ENCODE results near the gene ZNF267. TPM values are rescaled to one million over a fixed set of nuclear protein-coding genes. Genes with fewer than 3 reads are reported as not detected.
"Not testable (repeated sequence)": the region's sequence is repeated elsewhere in the genome, so short reads cannot be mapped to it uniquely, and the experiment has no call there.

Gene ZNF267
- total RNA-seq, 1 experiment from 2014 or later, result 21.9 TPM

DNA sequence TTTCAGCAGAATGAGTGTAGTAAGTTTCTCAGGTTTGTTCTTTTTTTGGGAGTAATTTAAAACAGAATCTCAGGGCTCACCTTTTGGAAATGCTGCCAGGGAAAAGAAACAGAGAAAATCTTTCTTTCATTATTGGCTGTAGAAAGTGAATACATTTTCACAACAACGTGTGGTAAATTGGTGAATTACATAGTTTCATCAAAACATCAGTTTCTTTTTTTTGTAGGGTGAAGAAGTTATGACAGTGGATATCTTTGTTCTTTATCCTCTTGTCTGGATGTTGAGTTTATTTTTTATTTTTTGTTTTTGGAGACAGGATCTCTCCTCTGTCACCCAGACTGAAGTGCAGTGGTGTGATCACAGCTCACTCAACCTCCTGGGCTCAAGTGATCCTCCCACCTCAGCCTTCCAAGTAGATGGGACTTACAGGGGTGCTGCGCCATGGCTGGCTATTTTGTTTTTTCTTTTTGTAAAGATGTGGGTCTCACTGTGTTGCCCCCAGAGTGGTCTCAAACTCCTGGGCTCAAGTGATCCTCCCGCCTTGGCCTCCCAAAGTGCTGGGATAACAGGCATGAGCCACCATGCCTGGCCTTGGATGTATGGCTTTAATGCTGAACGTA lies 2.4 kb downstream of the ZNF267 start:
- DNase-seq (ENCODE audit: low read depth, low spot score), result no peak
- in situ Hi-C loops (cut with HindIII; ENCODE audit: low pct_unique_long_range_greater_than_20kb, low sequenced_read_pairs), result no loop called here

DNA sequence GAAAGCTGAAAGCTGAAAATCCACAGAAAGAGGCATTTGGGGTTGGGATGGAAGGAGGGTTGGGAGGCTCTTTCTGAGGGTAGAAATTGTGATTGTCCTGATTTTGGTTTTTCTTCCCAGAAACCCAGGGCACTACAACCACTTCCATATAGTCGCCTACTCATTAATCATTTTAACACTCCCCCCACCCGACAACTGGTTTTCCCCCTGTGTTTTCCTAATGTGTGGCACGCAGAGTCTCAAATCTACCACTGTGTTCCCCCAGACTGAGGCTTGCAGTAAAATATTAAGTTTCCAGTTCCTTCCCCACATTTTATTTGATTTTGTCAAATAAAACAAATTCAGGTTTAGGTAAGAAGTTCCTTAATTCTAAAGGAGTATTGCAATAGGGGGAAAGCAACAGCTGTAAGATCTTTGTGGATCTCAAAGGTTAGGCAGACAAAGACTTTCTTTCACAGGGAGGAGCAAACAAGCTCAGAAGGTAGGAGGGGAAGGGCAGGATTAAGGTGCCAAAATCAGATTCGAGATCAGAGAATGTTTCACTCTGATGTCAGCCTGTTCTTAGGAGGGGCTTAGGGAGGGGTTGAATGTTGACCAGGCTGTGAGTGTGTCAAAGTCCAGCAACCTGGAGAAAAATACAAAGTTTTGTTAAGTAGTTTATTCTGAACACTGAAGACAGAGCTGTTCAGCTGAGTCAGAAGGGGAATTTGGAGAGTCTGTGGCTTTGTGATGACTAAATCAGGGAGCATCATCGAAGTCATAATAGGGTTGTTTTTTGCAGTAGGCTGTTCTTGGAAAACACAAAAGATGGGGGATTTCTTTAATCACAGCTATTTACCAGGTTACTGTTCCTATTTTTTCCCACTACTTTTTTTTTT lies 3.6 kb downstream of the ZNF267 start:
- DNase-seq (ENCODE audit: low read depth, low spot score), result no peak
- in situ Hi-C loops (cut with HindIII; ENCODE audit: low pct_unique_long_range_greater_than_20kb, low sequenced_read_pairs), result no loop called here

DNA sequence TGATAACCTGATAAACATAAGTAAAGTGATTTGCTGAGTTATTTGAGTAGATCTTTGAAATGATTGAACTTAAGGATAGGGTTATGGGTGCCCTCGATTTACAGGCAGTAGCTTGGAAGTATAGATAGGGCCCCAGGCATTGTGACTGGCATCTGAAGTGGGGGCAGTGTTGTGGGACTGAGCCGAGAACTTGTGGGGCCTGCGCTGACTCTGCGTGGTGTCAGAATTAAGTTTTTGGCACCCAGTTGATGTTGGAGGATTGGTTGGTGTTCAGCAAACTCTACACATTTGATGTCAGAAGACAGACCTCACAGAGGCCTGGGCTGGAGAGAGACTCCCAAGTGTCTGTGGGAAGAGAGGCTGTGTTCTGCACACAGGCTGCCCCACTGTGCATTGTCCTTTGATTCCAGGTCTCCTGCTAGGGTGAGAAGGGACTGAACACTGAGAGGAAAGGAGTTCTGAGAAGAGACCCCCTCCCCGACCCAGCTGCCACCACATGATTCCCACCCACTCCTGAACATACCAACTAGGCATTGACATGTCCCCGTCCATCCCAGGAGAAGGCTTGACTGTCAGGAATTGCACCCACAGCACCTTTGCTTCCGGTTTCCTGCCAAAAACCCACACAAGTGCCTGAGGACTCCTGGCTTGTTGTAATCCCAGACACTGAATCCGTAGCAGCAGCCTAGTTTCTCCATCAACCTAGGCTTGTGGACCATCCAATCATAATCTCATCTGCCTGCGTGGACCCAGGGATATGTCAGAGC lies 4.5 kb downstream of the ZNF267 start:
- in situ Hi-C loops (cut with HindIII; ENCODE audit: low pct_unique_long_range_greater_than_20kb, low sequenced_read_pairs), result no loop called here
- no peak for DNase-seq (ENCODE audit: low read depth, low spot score)

DNA sequence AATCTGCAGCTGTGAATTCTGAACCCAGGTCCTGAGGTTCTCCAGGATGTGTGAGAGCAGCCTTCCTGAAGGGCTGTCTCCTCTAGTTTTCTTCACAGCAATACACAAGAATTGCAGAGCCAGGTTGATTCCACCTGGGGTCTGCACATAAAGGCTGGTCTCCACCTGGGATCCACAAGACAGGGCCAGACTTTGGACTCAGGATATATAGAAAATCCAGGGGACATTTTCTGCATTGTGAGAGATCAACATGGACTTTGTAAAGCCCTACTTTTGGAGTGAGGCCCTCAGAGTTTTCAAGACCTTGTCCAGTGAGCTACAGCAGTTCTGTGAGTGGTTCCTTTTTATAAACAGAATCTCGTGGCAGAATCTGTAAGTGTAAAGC lies 6.3 kb downstream of the ZNF267 start:
- DNase-seq (ENCODE audit: low read depth, low spot score), result no peak
- in situ Hi-C loops (cut with HindIII; ENCODE audit: low pct_unique_long_range_greater_than_20kb, low sequenced_read_pairs), result no loop called here

DNA sequence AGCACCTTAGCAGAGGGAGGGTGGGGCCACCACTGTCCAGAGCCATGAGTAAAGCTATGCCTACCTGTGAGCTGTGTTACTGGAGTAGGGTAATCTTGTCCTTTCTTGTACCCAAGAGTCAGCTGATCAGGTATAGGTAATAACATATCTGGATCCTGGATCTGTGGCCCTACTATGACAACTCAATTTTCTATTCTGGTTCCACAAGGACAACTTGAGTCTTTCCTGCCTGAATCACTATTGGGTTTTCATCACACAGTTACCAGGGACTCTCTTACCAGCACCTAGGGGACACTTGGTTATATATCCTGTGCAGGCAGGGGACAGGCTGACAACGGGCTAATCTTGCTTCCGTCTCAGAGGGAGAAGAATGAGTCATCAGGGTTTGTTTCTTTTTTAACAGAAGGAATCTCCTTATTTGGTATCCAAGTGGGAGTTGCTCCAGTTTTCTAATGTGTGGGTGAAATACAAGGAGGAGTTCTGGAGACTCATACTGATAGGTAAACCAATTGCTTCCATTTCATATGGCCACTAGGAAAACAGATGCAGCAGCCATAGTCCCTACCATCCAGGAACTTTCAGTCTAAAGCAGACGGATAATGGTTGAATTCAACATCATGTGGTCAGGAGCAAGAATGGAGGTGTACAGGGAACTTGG lies 6.8 kb downstream of the ZNF267 start:
- no peak for DNase-seq (ENCODE audit: low read depth, low spot score)
- in situ Hi-C loops (cut with HindIII; ENCODE audit: low pct_unique_long_range_greater_than_20kb, low sequenced_read_pairs), result no loop called here

DNA sequence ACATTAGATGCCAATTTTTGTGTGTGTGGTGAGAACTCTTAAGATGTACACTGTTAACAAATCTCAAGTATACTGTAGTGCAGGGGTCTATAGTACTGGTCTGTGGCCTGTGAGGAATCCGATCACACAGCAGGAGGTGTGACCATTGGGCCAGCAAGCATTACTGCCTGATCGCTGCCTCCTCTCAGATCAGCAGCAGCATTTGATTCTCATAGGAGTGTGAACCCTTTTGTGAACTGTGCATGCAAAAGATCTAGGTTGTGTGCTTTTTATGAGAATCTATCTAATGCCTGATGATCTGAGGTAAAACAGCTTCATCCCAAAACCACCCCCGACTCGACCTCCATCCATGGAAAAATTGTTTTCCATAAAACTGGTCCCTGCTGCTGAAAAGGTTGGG lies 12.6 kb downstream of the ZNF267 start:
- no peak for DNase-seq (ENCODE audit: low read depth, low spot score)
- in situ Hi-C loops (cut with HindIII; ENCODE audit: low pct_unique_long_range_greater_than_20kb, low sequenced_read_pairs), result no loop called here

DNA sequence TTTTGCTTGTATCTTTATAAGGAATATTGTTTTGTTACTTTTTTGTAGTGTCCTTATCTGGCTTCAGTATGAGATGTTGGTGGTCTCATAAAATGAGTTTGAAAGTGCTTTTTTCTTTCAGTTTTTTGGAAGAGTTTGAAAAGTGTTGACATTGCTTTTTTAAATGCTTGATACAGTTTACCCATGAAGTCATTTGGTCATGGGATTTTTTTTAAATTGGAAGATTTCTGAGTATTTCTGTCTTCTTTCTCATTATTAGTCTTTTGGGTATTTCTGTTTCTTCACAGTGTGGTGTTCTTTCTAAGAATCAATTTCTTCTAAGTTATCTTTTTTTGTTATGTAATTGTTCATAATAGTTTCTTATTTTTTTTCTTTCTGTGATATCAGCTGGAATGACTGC lies 15.1 kb downstream of the ZNF267 start:
- in situ Hi-C loops (cut with HindIII; ENCODE audit: low pct_unique_long_range_greater_than_20kb, low sequenced_read_pairs), result no loop called here
- no peak for DNase-seq (ENCODE audit: low read depth, low spot score)

DNA sequence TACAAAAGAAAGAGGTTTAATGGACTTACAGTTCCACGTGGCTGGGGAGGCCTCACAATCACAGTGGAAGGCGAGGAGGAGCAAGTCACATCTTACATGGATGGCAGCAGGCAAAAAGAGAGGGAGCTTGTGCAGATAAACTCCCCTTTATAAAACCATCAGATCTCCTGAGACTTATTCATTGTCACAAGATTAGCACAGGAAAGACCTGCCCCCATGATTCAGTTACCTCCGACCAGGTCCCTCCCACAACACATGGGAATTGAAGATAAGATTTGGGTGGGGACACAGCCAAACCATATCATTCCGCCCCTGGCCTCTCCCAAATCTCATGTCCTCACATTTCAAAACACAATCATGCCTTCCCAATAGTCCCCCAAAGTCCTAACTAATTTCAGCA lies 18.5 kb downstream of the ZNF267 start:
- in situ Hi-C loops (cut with HindIII; ENCODE audit: low pct_unique_long_range_greater_than_20kb, low sequenced_read_pairs); DNase-seq (ENCODE audit: low read depth, low spot score): not testable (repeated sequence)

DNA sequence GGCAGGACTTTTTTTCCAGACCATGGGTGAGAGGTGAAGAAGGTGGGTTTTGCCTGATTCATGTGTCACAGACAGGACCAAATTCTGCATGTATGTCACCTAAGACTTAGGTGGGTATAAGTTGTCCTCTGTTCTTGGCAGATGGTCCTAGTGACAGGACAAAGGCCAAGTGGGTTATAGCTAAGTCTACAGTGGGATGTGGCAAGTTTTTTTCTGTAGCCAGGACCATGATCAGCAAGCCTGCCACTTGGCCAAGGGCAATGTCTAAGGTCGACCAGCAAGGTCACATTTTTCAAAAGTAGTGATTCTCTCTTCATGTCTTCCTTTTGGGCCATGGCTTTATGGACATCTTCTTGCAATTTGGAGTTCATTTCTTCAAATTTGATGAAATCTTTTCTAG lies 20.2 kb downstream of the ZNF267 start:
- in situ Hi-C loops (cut with HindIII; ENCODE audit: low pct_unique_long_range_greater_than_20kb, low sequenced_read_pairs), result no loop called here

DNA sequence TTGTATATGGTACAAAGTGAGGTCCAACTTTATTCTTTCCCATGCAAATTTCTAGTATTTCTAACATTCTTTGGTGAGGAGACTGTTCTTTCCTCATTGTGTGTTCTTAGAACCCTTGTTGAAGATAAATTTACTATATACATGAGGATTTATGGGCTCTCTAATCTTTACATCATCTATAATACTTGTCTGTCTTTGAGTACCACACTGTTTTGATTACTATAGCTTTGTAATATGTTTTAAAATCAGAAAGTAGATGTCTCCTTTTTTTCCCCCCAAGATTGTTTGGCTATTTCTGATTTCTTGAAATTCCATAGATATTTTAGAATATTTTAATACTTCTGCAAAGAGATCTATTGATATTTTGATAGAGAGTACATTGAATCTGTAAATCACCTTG lies 23.7 kb downstream of the ZNF267 start:
- in situ Hi-C loops (cut with HindIII; ENCODE audit: low pct_unique_long_range_greater_than_20kb, low sequenced_read_pairs), result no loop called here
- DNase-seq (ENCODE audit: low read depth, low spot score), result no peak

More for the DNA sequence above, 20.2 kb downstream of the ZNF267 start:
- no peak for DNase-seq (ENCODE audit: low read depth, low spot score)

DNA sequence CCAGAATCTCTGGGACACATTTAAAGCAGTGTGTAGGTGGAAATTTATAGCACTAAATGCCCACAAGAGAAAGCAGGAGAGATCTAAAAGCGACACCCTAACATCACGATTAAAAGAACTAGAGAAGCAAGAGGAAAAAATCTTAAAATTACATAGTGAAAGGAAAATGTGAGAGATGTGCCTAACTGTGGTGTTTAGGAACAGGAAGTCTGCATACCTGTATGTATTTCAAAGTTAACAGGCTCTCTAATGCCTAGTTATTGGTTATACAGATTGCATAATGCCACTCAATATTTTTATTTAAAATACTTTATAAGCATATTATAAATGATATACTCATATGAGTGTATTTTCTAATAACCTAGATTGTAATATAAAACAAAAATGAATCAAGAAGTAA lies 25.9 kb downstream of the ZNF267 start:
- in situ Hi-C loops (cut with HindIII; ENCODE audit: low pct_unique_long_range_greater_than_20kb, low sequenced_read_pairs), result no loop called here
- DNase-seq (ENCODE audit: low read depth, low spot score), result no peak

DNA sequence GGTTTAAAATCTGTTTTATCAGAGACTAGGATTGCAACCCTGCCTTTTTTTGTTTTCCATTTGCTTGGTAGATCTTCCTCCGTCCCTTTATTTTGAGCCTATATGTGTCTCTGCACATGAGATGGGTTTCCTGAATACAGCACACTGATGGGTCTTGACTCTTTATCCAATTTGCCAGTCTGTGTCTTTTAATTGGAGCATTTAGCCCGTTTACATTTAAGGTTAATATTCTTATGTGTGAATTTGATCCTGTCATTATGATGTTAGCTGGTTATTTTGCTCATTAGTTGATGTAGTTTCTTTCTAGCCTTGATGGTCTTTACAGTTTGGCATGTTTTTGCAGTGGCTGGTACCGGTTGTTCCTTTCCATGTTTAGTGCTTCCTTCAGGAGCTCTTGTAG lies 31.0 kb downstream of the ZNF267 start:
- in situ Hi-C loops (cut with HindIII; ENCODE audit: low pct_unique_long_range_greater_than_20kb, low sequenced_read_pairs); DNase-seq (ENCODE audit: low read depth, low spot score): not testable (repeated sequence)

DNA sequence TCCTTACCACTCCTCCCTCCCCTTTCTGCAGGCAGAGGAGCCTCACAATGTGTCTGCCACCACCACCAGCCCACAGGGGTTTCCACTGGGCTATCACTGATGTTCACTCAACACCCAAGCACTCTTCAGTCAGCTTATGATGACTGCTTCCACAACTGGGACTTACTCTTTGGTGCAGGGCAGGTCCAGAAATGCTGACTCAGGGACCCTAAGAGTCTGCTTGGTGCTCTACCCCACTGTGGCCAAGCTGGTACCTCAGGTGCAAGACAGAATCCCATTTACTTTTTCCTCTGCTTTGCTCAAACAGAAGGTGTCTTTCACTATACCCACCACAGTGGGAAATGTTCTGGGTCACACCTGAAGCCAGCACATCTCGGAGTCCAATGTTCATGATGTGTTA lies 40.1 kb downstream of the ZNF267 start:
- in situ Hi-C loops (cut with HindIII; ENCODE audit: low pct_unique_long_range_greater_than_20kb, low sequenced_read_pairs), result no loop called here
- no peak for DNase-seq (ENCODE audit: low read depth, low spot score)

DNA sequence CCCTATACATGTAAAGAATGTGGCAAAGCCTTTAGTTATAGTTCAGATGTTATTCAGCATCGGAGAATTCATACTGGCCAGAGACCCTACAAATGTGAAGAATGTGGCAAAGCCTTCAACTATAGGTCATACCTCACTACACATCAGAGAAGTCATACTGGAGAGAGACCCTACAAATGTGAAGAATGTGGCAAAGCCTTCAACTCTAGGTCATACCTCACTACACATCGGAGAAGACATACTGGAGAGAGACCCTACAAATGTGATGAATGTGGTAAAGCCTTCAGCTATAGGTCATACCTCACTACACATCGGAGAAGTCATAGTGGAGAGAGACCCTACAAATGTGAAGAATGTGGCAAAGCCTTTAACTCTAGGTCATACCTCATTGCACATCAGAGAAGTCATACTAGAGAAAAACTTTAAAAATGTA lies 42.5 kb downstream of the ZNF267 start:
- in situ Hi-C loops (cut with HindIII; ENCODE audit: low pct_unique_long_range_greater_than_20kb, low sequenced_read_pairs), result no loop called here
- no peak for DNase-seq (ENCODE audit: low read depth, low spot score)

DNA sequence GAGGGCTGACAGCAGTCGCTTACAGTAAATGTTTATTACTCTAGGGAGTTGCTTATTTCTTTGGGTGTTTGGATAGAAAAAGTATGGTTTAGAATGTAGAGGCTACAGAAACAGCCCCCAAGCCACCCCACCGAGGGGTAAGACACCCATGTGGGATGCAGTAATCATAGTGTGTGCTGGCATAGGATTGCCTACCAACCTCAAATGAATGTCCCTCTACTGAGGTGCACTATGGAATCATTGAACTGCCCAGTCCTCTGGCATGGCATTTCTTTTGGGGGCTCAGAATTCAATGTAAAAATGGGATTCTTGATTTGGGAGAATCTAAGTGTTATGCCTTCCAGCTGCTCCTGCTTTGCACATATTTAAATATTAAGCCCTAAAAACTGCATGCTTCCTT lies 46.8 kb downstream of the ZNF267 start:
- no peak for DNase-seq (ENCODE audit: low read depth, low spot score)
- in situ Hi-C loops (cut with HindIII; ENCODE audit: low pct_unique_long_range_greater_than_20kb, low sequenced_read_pairs), result no loop called here

DNA sequence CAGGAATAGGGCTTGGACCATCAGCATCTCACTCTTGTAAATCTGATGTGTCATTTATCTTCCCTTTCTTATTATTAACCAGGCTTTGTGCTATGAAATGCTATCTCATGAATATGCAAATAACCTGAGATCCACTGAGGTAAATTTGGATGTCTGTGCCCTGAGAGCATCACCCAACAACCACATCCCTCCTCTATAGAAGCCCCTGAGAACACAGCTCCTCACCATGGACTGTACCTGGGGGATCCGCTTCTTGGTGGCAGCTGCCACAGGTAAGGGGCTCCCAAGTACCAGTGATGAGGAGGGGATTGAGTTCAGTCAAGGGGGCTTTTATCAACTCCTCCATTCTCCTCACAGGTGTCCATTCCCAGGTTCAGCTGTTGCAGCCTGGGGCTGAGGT lies 78.2 kb downstream of the ZNF267 start:
- DNase-seq (ENCODE audit: low read depth, low spot score); in situ Hi-C loops (cut with HindIII; ENCODE audit: low pct_unique_long_range_greater_than_20kb, low sequenced_read_pairs): not testable (repeated sequence)

DNA sequence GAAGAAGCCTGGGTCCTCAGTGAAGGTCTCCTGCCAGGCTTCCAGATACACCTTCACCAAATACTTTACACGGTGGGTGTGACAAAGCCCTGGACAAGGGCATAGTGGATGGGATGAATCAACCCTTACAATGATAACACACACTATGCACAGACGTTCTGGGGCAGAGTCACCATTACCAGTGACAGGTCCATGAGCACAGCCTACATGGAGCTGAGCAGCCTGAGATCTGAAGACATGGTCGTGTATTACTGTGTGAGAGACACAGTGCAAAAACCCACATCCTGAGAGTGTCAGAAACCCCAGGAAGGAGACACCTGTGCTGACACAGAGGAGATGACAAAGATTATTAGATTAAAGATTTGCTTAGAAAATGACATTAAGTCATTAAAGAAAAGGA lies 78.6 kb downstream of the ZNF267 start:
- DNase-seq (ENCODE audit: low read depth, low spot score); in situ Hi-C loops (cut with HindIII; ENCODE audit: low pct_unique_long_range_greater_than_20kb, low sequenced_read_pairs): not testable (repeated sequence)

DNA sequence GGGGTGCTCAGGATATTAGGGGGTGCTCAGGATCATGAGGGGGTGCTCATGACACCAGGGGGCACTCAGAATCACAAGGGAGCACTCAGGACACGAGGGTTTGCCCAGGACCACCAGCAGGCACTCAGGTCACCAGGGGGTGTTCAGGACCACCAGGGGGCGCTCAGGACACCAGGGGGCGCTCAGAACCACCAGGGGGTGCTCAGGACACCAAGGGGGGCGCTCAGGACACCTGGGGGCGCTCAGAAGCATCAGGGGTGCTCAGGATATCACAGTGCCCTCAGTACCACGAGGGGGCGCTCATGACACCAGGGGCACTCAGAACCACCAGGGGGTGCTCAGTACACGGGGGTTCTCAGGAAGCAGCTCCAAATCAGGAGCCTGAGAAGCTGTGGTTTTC lies 82.6 kb downstream of the ZNF267 start:
- in situ Hi-C loops (cut with HindIII; ENCODE audit: low pct_unique_long_range_greater_than_20kb, low sequenced_read_pairs); DNase-seq (ENCODE audit: low read depth, low spot score): not testable (repeated sequence)

All from SK-MEL-5 (cell line).